NCI-H1694 treated with DMSO at 0.1 percent for 48 hours (cell line): ENCODE results near the gene LPP.
"Not testable (repeated sequence)": the region's sequence is repeated elsewhere in the genome, so short reads cannot be mapped to it uniquely, and the experiment has no call there.

Source experiments
- DNase-seq: peaks from one replicate; lab custom pipeline; 2025; lab: John Stamatoyannopoulos, UW

LPP gene

GRCh38 chr3:188589071-188589470 is 435.1 kb downstream of the LPP start:
- DNase-seq, result no peak

DNA sequence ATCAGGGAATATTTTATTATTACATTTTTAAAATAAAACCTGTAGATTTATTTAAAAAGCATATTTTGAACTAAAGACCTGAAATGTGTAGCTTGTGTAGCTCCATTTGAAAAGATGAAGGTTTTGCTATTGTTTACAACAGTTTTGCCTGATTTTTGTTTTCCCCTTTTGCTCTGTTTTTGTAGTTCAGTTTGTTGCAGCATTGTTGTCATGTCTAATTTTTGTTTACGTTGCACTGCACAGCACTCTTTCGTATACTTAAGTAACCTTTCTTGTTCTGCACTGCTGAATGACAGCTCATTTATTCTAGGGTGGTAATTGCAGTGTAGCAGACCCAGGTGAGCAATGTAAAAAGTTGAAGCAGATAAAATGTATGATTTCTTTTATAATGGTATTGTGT is 435.8 kb downstream of the LPP start:
- no peak for DNase-seq

- no peak for DNase-seq
Observed at GRCh38 chr3:188590557-188590956, 436.6 kb downstream of the LPP start.

GRCh38 chr3:188594139-188594538 is 440.2 kb downstream of the LPP start:
- DNase-seq, result no peak

DNA sequence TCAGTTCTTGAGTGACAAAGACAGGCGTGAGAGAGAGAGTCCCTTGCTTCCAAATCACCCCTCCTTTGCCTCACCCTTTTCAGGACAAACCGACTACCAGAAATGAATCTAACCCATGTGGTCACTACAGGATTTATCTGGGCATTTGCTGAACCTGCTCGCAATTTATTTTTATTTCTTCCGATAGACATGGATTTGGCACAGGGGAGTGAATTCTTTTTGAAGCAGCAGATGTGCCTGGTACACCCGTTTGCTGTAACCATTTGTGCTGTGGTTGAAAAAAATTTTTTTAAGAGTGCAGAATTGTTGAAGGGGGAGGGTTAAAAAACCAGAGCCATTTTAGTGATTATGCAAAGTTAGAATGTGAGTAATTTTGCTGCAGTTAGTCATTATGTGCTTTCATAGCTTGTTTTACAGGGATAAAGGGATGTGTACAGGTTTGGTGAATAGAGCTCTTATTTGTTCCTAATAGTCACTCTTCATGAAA is 442.0 kb downstream of the LPP start:
- peak; percentile 56 for DNase-seq

GRCh38 chr3:188598894-188599293 is 444.9 kb downstream of the LPP start:
- no peak for DNase-seq

DNA sequence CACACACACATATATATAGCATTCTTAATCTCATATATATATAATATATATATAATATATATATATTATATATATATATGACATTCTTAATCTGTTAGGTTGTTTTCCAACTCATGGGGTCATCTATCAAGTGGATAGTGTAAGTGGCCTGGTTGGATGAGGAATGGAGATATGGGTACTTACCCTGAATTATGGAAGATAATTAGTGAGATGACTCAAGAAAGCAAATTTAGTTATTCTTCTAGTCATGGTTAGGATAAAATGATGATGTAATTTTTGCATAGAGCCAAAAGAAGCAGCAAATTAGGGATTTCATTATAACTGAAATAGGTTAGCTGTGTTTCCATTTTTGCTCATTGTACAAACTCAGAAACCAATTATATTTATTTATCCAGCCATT is 448.2 kb downstream of the LPP start:
- no peak for DNase-seq

GRCh38 chr3:188602620-188603019 is 448.7 kb downstream of the LPP start:
- DNase-seq, result no peak

DNA sequence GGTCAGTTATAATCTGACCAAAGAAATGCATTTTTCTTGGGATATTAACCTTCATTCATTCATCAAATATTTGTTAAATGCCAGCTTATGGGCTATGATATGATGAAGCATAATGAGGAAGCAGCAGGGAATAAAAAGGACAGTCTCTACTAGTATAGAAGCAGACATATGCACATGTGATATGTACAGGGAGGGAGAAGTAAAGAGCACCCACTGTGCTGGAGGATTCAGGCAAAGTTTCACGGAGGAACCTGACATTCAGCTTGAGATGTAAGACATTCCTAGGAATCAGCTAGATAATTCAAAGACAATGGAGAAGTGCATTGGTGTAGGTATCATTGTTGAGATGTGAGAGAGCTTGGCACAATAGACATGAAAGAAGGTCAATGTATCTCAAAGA is 450.7 kb downstream of the LPP start:
- DNase-seq, result no peak

GRCh38 chr3:188605231-188605630 is 451.3 kb downstream of the LPP start:
- DNase-seq, result no peak

- DNase-seq, result no peak
Observed at GRCh38 chr3:188605905-188606304, 451.9 kb downstream of the LPP start.

- DNase-seq, result no peak
Observed at GRCh38 chr3:188607805-188608315, 453.9 kb downstream of the LPP start.

DNA sequence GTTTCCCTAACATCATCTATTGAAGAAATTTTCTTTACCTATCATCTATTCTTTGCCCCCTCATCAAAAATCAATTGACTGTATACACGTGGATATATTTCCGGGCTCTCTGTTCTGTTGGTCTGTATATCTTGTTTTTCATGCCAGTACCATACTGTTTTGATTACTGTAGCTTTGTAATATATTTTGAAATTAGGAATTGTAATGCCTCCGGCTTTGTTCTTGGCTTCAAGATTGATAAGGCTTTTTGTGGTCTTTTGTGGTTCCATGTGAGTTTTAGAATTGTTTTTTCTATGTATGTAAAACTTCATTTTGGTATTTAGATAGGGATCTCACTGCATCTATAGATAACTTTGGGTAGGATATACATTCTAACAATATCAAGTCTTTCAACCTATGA is 454.4 kb downstream of the LPP start:
- no peak for DNase-seq

- DNase-seq, result not testable (repeated sequence)
Observed at GRCh38 chr3:188613721-188614120, 459.8 kb downstream of the LPP start.

DNA sequence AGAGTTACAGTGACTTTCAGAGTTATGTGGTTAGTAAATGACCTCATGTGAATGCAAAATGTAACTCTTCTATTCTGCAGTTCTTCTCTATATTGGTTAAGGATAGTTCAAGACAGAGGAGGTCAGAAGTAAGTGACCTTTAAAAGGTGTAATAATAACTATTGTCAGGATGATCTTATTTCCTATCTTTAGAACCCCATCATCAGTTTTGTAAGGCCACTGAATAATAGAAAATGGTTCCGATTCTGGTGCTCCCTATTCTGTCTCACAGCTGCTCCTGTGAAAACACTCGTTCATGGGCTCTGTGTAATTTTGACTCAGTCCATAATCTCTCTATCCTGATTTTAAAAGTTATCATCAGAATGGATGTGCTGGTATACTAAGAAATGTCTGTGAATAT is 463.3 kb downstream of the LPP start:
- no peak for DNase-seq

GRCh38 chr3:188617988-188618701 is 464.2 kb downstream of the LPP start:
- DNase-seq, result no peak

DNA sequence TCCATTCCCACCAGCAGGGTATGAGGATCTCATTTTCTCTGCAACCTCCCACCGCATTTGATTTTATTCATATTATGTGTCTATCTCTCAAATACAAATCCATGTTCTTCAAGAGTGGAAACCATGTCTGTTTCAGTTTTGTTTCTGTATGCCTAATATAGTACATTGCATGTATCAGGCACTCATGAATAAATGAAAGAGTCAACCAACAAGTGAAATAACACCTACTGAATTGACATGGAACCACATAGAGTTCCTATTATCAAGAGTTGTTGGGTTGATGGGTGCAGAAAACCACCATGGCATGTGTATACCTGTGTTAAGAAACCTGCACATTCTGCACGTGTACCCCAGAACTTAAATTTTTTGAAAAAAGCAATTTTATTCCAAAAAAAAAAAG is 466.8 kb downstream of the LPP start:
- no peak for DNase-seq

GRCh38 chr3:188624384-188624783 is 470.4 kb downstream of the LPP start:
- no peak for DNase-seq

- DNase-seq, result no peak
Observed at GRCh38 chr3:188624828-188625227, 470.9 kb downstream of the LPP start.

GRCh38 chr3:188627652-188628051 is 473.7 kb downstream of the LPP start:
- no peak for DNase-seq

DNA sequence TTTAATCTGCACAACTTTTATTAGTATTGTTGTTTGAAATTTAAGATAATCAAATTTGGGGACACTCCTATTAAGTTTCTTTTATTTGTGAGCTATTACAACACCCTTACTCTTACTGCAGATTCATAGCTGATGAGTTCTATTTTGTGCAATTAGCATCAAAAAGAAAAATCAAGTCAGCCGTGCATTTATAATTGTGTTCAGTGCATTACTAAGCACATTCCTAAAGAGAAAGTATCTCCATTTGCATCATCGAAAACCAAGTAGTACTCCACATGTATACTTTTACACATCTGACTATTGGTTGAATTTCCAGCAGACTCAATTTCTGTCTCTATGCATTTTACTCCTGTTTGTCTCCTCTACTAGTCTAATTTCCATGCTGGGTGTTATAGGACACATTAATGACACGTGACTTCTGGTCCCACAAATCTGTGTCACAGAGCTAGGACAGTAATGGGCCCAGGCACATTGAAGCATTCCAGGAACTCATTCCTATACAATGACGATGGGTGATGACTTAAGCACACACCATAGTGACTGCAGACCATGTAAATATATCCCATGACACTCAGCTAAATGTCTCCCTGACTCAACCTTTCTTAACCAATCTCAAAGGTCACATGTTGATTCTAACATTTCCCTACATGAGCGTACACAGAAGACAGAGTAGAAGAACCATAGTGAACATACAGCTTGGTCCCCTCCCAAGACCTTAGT is 477.5 kb downstream of the LPP start:
- no peak for DNase-seq

DNA sequence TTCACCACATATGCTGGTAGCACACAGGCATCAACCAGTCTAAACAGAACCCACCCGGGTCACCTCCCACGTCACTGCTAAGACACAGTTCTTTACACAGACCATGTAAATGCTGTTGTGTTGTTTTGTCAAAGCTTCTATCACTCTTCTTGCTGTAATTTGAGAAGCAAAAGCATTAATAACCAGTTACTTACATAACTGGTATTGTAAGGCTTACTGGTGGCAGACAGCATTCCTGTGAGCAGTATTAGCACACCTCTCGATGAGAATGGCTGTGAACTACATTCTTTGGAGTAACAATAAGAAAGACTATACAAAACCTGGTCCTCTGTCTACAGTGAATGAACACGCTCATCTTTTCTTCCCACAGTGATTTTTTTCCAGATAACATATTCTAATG is 479.2 kb downstream of the LPP start:
- DNase-seq, result no peak

GRCh38 chr3:188634285-188634684 is 480.3 kb downstream of the LPP start:
- no peak for DNase-seq
